ENCODE data around the gene OSER1.

GRCh38 chr20:44166477-44166876 lies 44.1 kb downstream of the OSER1 start:
- TF ChIP-seq, protein P1, sequence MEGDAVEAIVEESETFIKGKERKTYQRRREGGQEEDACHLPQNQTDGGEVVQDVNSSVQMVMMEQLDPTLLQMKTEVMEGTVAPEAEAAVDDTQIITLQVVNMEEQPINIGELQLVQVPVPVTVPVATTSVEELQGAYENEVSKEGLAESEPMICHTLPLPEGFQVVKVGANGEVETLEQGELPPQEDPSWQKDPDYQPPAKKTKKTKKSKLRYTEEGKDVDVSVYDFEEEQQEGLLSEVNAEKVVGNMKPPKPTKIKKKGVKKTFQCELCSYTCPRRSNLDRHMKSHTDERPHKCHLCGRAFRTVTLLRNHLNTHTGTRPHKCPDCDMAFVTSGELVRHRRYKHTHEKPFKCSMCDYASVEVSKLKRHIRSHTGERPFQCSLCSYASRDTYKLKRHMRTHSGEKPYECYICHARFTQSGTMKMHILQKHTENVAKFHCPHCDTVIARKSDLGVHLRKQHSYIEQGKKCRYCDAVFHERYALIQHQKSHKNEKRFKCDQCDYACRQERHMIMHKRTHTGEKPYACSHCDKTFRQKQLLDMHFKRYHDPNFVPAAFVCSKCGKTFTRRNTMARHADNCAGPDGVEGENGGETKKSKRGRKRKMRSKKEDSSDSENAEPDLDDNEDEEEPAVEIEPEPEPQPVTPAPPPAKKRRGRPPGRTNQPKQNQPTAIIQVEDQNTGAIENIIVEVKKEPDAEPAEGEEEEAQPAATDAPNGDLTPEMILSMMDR (IDR thresholded peaks at IDR 0.05 in 4 of 5, conservative IDR thresholded peaks at IDR 0.05 in 1 of 5), result no peak
- peak; percentile 43 to 47 for TF ChIP-seq POLR2A (IDR thresholded peaks at IDR 0.05)

Data from gastrocnemius medialis (tissue), 4 donors.